ENCODE data around the gene TTLL13.

TTLL13 gene, protein sequence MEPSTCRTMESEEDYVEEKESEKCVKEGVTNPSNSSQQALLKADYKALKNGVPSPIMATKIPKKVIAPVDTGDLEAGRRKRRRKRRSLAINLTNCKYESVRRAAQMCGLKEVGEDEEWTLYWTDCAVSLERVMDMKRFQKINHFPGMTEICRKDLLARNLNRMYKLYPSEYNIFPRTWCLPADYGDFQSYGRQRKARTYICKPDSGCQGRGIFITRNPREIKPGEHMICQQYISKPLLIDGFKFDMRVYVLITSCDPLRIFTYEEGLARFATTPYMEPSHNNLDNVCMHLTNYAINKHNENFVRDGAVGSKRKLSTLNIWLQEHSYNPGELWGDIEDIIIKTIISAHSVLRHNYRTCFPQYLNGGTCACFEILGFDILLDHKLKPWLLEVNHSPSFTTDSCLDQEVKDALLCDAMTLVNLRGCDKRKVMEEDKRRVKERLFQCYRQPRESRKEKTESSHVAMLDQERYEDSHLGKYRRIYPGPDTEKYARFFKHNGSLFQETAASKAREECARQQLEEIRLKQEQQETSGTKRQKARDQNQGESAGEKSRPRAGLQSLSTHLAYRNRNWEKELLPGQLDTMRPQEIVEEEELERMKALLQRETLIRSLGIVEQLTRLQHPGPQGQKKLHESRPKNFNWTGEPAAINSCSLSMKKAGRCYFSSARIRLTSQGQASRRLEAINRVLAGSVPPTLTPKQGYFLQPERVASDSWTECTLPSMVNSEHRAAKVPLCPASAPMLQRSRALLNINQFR

GRCh38 chr15:90249203-90249863 is at the start of gene TTLL13:
Gene TTLL13, plus strand, starts transcription at chr15:90249556. Its CDS starts 1,075 bp downstream, at chr15:90250631.
- DNase-seq, result peak; percentile 93

DNA sequence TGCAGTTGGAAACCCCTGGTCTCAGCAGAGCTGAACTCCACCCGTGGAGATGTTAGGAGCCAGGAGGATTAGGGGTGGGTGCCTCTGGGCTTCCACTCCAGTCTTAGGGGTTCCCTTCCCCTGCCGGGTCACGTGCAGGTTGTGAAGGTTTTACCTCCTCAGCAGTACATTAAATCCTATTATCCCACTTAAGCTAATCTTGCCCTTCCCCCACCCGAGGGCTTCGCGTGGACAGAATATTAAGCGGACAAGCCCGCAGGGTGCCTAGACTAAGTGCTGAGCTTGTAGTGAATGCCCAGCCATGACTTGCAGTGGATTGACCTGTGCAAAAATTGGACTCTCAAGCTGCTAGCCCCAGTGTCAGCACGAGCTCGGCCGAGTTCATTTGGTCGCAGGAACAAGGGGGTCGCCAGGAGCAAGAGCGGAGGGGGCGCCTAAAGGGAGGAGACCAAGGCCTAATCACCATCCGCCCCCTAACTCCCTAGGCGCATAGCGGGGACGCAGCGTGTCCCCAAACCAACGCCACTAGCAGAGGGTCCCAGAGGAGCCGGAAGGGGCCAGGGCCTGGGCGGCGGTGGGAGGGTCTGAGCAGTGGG is 48.7 kb upstream of the TTLL13 start:
- no peak for DNase-seq

DNA sequence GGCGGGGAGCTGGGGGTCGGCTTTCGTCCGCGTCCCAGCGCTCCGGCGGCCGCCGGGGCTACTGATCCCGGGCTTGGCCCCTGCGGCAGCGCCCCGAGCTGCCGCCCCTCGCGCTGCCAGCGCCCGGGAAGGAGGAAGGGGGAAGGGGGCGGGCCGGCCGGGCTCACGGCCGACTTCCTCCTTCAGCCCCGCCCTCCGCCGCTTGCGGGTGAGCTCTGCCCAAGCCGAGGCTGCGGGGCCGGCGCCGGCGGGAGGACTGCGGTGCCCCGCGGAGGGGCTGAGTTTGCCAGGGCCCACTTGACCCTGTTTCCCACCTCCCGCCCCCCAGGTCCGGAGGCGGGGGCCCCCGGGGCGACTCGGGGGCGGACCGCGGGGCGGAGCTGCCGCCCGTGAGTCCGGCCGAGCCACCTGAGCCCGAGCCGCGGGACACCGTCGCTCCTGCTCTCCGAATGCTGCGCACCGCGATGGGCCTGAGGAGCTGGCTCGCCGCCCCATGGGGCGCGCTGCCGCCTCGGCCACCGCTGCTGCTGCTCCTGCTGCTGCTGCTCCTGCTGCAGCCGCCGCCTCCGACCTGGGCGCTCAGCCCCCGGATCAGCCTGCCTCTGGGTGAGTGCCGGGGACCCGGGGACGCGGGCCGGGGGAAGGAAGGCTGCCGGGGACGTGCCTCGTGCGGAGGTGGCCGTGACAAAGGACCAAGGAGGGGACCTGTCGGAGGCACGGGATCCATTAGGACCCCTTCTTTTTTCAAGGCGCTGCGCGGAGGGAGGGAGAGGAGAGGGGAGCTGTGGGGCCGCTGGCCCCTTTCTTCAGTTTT is 48.0 kb upstream of the TTLL13 start, which contains the start of gene SEMA4B:
TSS of gene SEMA4B (plus strand) at position 201 of the 814 bp plus-strand sequence. CDS start at position 450, 249 bp downstream.
- DNase-seq, result peak; percentile 83

- DNase-seq, result peak; percentile 55
These were observed 47.4 kb upstream of the TTLL13 start for GRCh38 chr15:90201944-90202375.

DNA sequence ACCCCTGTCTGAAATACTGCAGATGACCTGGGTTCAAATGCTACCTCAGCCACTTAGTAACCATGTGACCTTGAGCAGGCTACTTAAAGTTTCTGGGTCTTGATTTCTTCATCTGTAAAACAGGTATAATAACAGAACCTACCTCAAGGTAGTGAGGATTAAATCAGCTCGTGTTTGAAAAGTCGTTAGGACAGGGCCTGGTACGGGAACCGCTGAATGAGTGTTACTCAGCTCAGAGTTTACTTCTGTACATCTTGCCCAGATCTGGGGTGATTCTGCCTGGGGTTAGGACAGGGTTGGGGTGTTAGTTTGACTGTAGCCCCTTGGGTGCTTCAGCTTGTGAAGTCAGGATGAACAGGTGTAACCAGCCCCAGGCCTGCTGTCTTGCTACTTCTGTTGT is 46.4 kb upstream of the TTLL13 start:
- DNase-seq, result no peak

DNA sequence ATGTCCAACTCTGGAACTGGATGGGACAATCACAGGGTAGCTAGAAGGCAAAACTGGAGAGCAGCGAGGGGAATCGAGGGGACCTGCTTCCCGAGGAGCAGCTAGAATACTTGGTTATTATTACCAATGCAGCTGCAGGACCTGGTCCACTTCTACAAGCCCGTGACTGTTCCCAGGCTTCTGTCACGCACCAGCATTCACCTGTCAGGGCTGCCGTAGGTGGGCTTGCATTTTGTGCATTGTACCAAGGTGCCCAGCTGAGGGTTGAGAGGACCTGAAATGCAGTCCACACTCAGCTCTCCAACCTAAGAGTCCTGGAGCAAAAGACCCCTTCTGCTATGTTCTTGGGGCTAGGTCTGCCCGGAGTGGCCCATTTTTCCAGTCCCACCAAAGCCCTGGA is 45.9 kb upstream of the TTLL13 start:
- DNase-seq, result no peak

- DNase-seq, result peak; percentile 75
These were observed 45.4 kb upstream of the TTLL13 start for GRCh38 chr15:90203922-90204321.

DNA sequence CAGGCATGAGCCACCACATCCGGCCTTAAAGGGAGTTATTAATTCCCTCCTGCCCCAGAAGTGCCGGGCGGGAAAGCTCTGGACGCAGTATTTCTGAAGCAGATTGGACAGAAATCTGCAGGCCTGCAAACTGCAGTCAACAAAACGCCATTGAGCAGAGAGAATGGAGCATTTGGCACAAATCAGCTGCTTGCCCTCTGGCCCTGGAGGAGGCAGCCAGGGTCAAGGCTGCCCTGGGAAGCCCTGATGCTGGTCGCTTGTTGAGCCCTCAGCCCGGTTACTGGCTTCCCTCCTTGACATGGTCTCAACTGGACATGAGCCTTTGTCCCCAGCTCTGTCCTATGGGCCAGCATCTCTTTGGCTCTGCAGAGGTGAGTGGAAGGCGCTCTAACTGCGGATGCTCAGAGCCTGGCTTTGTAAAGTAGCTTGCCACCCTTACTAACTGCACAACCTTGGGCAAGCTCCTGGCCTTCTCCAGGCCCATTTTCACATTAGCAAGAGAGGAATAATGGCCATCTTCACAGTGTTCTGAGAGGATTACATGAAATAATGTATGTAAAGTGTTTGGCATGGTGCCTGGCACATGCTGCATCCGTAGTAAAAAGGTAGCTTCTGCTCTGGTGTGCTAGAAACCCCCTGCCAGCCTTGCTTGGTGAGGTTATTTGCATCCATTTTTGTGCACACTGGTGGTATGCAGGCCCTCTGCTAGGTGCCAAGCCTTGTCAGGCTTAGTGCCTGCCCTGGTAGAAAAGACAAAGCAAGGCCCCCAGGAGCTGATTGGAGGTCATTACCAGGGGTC is 44.1 kb upstream of the TTLL13 start:
- peak; percentile 10 for DNase-seq

- peak; percentile 19 for DNase-seq
These were observed 43.5 kb upstream of the TTLL13 start for GRCh38 chr15:90205886-90206285.

GRCh38 chr15:90207252-90207651 is 42.1 kb upstream of the TTLL13 start:
- DNase-seq, result no peak

GRCh38 chr15:90208356-90208755 is 41.0 kb upstream of the TTLL13 start:
- no peak for DNase-seq

- DNase-seq, result peak; percentile 7
These were observed 39.8 kb upstream of the TTLL13 start for GRCh38 chr15:90209591-90209990.

DNA sequence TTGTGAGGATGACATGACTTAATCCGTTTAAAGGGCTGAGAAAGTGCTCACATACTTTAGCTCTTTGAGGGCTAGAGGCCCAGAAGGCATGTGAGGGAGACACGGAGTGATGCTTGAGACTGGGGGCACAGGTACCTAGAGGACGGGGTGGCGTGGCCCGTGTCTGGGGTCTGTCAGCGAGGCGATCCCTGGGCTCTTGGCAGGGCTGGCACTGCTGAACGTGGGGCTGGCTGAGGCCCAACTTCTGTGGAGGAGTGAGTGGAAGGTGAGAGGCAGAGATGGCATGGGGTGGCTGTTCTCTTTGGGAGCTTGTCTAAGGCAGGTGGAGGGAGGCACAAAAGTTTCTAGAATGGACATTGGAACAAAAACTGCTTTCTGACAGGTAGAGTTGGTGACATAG is 38.8 kb upstream of the TTLL13 start:
- peak; percentile 19 for DNase-seq

DNA sequence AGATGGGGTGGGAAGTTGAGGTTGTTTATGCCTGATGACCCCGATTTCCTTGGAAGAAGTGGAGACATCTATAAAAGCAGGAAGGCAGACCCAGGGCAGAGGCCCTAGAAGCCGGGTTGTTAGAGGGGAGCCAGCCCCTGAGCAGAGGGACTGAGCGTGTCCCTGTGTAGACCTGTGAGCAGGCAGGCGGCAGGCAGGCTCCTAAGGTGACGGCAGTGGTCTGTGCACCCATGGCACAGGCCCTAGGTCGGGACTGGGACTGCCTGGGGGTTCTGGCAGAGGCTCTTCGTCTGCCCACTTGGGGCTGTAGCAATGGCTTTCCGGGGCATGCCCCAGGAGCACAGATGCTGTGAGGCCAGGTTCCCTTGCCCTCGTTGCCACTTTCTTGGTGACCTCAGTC is 38.3 kb upstream of the TTLL13 start:
- no peak for DNase-seq

GRCh38 chr15:90211440-90212143 is 37.8 kb upstream of the TTLL13 start:
- DNase-seq, result peak; percentile 28

DNA sequence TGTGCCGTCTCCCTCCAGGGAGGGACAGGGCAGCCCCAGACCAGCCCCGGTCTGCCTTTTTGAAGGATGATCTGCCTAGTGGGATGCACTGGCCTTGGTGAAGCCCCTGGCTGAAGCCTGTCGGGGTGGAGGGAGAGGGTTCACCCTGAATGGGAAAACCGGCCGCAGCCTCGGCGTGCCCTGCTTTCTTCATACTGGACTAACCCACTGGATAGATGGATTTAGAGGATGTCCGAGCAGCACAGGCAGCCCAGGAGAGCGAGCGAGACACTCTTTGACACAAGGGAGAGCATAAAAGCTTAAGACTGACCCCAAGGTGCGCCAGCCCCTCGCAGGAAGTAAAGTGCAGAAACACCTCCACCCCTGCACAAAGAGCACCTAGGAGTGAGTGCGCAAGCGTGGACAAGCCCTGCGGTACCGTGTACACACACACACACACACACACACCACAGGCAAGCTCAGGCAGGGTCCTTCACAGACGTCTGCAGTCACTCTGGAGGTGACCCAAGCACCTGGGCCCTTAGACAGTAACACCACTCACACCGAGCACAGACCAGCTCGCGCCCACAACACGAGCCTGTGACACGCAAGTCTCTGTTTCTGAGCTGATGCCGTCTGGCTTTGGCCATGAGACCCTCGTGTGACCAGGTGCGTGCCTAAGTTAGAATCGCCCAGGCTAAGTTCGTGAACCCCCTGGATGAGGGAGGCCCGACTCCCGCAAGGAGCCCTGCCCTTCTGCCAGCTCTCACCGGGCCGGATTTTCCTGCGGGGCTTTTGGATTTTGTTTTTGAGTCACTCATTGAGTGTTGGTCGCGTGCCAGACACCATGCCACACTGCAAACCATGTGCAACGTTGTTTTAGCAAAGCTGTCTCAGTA is 36.9 kb upstream of the TTLL13 start:
- DNase-seq, result no peak

- DNase-seq, result no peak
These were observed 36.1 kb upstream of the TTLL13 start for GRCh38 chr15:90213122-90213817.

- no peak for DNase-seq
These were observed 35.5 kb upstream of the TTLL13 start for GRCh38 chr15:90213818-90214204.

Data from femur (tissue), 1 donor.